ENCODE measurements around the gene POLK.
"Not testable (repeated sequence)": the region's sequence is repeated elsewhere in the genome, so short reads cannot be mapped to it uniquely, and the experiment has no call there.

The POLK gene

DNA sequence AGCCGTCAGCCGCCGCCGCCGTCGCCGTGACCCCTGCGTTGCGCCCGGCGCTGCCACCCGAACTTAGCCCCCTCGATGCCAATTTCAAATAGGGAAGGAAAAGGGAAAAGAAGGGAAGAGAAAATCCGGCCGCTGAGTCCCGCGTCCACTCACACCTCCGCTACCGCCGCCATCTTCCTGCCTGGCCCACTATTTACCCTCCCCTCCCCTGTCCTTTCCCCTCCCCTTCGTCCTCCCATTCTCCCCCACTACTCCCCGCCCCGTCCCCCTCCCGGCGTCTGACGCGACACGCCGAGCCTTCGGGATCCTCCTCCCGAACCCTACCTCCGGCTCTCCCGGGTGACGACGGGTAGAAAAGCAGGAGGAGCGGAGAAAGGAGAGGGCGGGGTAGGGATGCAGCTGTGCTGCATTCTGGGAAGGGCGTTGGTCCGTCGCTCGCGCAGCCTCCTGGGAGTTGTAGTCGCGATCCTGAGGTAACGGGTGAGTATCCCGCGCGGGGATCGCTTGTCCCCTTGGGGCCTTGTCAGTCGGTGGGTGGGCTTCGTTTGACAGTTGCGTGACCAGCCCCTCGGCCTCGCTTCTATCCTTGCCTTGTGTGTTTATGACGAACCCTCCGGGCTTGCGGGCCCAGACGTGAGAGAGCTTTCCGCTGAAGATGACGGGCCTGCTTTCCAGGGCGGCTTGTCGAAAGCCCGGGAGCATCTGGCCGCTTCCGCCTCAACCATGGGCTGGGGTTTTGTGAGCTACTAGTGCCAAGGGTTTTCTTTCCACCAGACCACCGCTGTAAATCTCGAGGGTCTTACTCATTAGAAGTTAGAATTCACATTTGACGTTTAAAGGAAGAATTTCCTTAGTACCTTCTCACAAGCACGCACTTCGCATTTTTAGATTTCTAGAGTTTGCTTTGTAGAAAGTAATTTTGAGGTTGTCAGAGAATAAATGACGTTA lies at the start of gene POLK, which contains the start of gene CERT1:
TSS of gene POLK (plus strand) at position 457 of the 948 bp plus-strand sequence.
TSS of gene CERT1 (minus strand) at position 195 of the 948 bp plus-strand sequence. CDS start 422 bp downstream, outside the sequence.
- peak; percentile 87 for DNase-seq

- DNase-seq = no peak
Measured at GRCh38 chr5:75463726-75464125, 48.0 kb upstream of the POLK start.

- no peak for DNase-seq
Measured at GRCh38 chr5:75465480-75465879, 46.2 kb upstream of the POLK start.

DNA sequence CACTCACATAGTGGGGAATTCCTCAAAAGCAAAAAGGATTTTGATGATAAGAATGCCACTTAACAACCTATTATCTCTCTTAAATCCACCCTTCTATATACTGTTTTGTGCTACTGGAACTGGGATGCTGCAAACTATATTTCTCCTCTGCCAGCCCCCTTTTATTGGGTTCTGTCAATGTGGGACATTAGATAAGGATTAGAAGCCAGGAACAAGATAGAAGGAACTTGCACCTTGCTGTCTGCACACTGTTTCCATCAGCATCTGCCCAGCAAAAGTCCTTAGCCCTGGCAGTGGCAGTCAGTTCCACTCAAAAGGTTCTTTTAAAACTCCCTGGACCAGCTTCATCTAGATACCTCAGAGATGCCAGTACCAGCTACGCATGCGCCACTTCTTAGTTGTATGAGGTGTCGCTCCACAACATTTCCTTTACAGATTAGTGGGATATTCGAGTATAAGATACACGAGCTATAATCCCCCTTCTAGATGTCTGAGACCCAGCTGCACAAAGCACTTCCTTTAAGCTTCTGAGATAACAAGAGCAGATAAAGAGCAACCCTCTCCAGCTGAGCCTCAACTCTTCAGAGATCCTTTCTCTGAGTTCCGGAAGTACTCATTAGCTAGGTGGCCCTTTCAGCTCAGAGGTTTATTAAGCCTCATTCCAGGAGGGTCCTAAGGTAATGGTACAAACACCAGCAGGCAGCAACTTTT lies 45.5 kb upstream of the POLK start:
- no peak for DNase-seq

GRCh38 chr5:75468593-75468992 lies 43.1 kb upstream of the POLK start:
- DNase-seq = no peak

GRCh38 chr5:75469017-75469416 lies 42.7 kb upstream of the POLK start:
- DNase-seq = no peak

GRCh38 chr5:75471193-75471592 lies 40.5 kb upstream of the POLK start:
- no peak for DNase-seq

GRCh38 chr5:75472973-75473372 lies 38.7 kb upstream of the POLK start:
- no peak for DNase-seq

GRCh38 chr5:75473463-75473862 lies 38.2 kb upstream of the POLK start:
- DNase-seq = no peak

GRCh38 chr5:75475364-75475763 lies 36.3 kb upstream of the POLK start:
- DNase-seq = no peak

GRCh38 chr5:75481024-75481423 lies 30.7 kb upstream of the POLK start:
- DNase-seq = no peak

- no peak for DNase-seq
Measured at GRCh38 chr5:75482482-75482881, 29.2 kb upstream of the POLK start.

GRCh38 chr5:75484605-75485004 lies 27.1 kb upstream of the POLK start:
- no peak for DNase-seq

- DNase-seq = not testable (repeated sequence)
Measured at GRCh38 chr5:75489847-75490246, 21.8 kb upstream of the POLK start.

DNA sequence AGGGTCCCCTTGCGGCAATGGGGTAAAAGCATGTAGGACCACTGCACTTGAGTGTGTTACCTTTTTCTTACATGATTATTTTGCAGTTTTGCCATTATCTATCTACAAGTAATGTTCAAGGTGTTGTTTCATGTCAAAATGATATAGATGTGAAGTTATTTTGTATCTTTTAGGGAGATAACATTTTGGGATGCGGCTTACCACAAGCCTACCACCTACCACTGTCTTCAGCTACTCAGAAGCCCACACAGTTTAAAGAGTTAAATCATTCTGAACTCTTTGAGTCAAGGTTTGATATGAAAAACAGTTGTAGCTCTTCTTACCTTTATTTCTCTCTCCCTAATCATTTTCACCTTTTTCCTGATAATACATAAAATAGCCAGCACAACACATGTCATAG lies 20.1 kb upstream of the POLK start:
- DNase-seq = no peak

DNA sequence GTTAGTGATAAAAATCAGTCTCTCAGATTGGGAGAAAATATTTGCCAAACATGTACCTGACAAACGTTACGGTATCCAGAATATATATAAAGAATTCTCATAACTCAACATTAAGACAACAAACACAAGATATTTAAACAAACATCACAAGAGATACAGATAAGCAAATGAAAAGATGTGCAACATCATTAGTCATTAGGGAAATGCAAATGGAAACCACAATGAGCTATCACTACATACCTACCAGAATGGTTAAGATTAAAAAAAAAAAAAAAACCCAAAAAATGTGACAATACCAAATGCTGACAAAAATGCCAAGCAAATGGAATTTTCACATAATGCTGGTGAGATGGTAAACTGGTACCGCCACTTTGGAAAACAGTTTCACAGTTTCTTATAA lies 15.7 kb upstream of the POLK start:
- no peak for DNase-seq

DNA sequence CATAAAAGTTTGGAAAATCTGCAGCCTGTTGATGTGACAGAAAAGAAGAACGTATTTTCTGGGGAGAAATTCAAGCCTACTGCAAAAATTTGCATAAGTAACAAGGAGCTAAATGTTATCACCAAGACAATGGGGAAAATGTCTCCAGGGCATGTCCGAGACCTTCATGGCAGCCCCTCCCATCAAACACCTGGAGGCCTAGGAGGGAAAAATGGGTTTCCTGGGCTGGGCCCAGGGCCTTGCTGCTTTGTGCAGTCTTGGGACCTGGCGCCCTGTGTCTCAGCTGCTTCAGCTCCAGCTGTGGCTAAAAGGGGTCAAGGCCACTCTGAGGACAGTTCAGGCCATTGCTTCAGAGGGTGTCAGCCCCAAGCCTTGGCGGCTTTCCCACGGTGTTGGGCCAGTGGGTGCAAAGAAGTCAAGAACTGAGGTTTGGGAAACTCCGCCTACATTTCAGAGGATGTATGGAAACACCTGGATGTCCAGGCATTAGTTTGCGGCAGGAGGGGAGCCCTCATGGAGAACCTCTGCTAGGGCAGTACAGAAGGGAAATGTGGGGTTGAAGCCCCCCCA lies 13.4 kb upstream of the POLK start:
- DNase-seq = no peak

DNA sequence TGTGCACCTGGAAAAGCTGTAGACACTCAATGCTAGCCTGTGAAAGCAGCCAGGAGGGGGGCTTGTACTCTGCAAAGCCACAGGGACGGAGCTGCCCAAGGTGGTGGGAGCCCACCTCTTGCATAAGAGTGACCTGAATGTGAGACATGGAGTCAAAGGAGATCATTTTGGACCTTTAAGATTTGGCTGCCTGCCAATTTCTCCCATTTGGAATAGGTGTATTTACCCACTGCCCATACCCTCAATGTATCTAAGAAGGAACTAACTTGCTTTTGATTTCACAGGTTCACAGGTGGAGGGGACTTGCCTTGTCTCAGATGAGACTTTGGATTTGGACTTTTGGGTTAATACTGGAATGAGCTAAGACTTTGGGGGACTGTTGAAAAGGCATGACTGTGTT lies 12.8 kb upstream of the POLK start:
- not testable (repeated sequence) for DNase-seq

DNA sequence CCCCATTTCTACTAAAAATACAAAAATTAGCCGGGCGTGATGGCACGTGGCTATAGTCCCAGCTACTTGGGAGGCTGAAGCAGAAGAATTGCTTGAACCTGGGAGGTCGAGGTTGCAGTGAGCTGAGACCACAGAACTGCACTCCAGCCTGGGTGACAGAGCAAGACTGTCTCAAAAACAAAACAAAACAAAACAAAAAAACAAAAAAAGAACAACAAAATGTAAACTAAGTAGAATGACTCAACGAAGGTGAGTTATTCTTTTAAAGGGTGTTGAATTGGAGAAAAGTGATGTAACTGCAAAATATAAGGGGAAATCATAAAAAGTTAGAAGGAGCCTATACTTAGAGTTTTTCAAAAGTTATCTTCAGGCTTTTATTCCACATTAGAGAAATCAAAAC lies 6.6 kb upstream of the POLK start:
- not testable (repeated sequence) for DNase-seq

DNA sequence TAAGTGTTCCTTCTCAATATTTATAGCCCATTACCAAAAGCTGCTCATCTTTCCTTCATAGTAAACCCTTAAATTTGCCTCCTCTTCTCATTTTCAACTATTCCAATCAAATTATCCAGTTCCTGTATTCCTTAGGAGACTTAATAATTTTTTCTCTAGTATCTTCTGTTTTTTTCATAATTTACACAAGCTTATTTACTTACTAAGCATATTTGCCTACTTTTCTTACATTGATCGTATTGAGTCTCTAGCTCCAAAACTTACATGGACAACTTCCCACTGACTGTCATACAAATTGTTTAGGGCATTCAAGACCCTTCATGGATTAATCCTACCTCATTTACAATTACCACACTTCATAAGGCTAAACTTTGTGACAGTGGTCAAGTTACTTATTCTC lies 3.9 kb upstream of the POLK start:
- DNase-seq = no peak

GRCh38 chr5:75509546-75509945 lies 2.1 kb upstream of the POLK start:
- no peak for DNase-seq

GRCh38 chr5:75509956-75510355 lies 1.7 kb upstream of the POLK start:
- DNase-seq = no peak

DNA sequence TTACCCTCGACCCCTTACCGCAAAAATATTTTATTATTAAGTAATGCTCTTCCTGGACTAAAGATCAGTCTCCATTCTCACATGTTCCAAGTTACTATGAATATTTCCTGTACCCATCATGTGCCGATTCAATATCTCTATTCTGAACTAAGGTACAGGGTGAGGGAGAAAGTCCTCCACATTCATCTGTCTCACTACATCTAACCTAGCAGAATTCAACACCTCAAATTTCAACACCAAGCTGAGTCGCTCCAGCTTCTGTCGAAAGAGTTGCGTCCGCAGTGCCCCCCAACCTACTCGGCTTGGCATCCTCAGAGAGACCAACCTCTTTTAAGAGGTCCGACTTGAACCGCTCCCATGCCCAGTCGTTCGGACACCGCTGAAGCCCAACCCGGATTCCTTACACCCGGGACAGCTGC lies 1.3 kb upstream of the POLK start:
- no peak for DNase-seq

Data from NCI-H1694 treated with DMSO at 0.1 percent for 48 hours (cell line).